Stomach (tissue), 9 donors: ENCODE results near the gene RRAGD. TPM values are rescaled to one million over a fixed set of nuclear protein-coding genes. Genes with fewer than 3 reads are reported as not detected.

ENCODE experiments used
- DNase-seq, 2 donors: peaks; one replicate each; pipeline versions ENCODE4 v3.0.0 to v3.0.0-alpha.2; 2013 to 2019
- H3K27ac ChIP-seq, 5 donors: fragments of 200-600 bp in 4 of 5; sonication (generic) in 4 of 5; one replicate each; pipeline ENCODE4 v1.5.1; 2013 to 2019; ENCODE audit warnings: mild to moderate bottlenecking in 1 of 5, moderate library complexity in 1 of 5
- H3K27me3 ChIP-seq, 3 donors: fragments of 200-600 bp; sonication (generic); one replicate each; pipeline ENCODE4 v1.5.1; 2017 to 2019; ENCODE audit warnings: mixed run types in 1 of 3
- H3K36me3 ChIP-seq, 4 donors: fragments of 200-600 bp; sonication (generic); 1 replicate in 3 of 4; 2 replicates in 1 of 4; pipeline ENCODE4 v1.5.1; 2016 to 2019
- H3K4me1 ChIP-seq, 4 donors: fragments of 200-600 bp; sonication (generic); one replicate each; pipeline ENCODE4 v1.5.1; 2016 to 2019
- H3K4me3 ChIP-seq, 4 donors: fragments of 200-600 bp; sonication (generic) in 3 of 4; one replicate each; pipeline ENCODE4 v1.5.1; 2016 to 2019; ENCODE audit warnings: mild to moderate bottlenecking in 1 of 4
- H3K9me3 ChIP-seq, 4 donors: fragments of 200-600 bp; sonication (generic); one replicate each; pipeline ENCODE4 v1.5.1; 2016 to 2019
- CTCF ChIP-seq, 7 experiments: fragments of 450-650 bp in 4 of 7; fragments of 200-600 bp in 3 of 7; sonication (generic) in 3 of 7; IDR thresholded peaks; one replicate each; pipeline ENCODE4 v1.5.1; 2016 to 2019; ENCODE audit warnings: antibody characterized with exemption in 7 of 7, control low read depth in 2 of 7, mild to moderate bottlenecking in 1 of 7
- EP300 ChIP-seq: sonication (generic); formaldehyde crosslinking; IDR thresholded peaks from one replicate; pipeline ENCODE4 v1.6.1; 2017; ENCODE audit warnings: antibody characterized with exemption
- POLR2A ChIP-seq, 4 donors: fragments of 450-650 bp; IDR thresholded peaks; one replicate each; pipeline ENCODE4 v1.6.1; 2016; ENCODE audit warnings: antibody characterized with exemption in 4 of 4, control low read depth in 2 of 4, mild to moderate bottlenecking in 1 of 4, moderate library complexity in 1 of 4
- POLR2AphosphoS5 ChIP-seq, 3 donors: sonication (generic); formaldehyde crosslinking; IDR thresholded peaks; one replicate each; pipeline ENCODE4 v1.6.1; 2016; ENCODE audit warnings: antibody characterized with exemption in 3 of 3
- WGBS, 5 donors: extraction: QIAGEN DNeasy Blood & Tissue Kit in 3 of 5; methylation state at CpG; one replicate each; pipeline versions ENCODE4 v1.1.5 to v1.1.7; 2013 to 2018; 5-methylcytosine and 5-hydroxymethylcytosine counted together
- intact Hi-C: fragments of 100-400 bp; cut with DNase I; formaldehyde crosslinking; loops from one replicate; pipeline ENCODE4 v1.15.1; 2023; ENCODE audit warnings: low total_unique reads
- polyA plus RNA-seq, 3 donors: library from polyadenylated mRNA; stranded (reverse); fragments of 200-250 nt; gene quantifications; one replicate each; pipeline ENCODE4 v1.2.3, GENCODE V29; 2013
- total RNA-seq, 5 donors: library from RNA; depleted of rRNA; stranded (reverse); fragments of >200 nt; gene quantifications; one replicate each; pipeline versions ENCODE4 v1.1.0 to v1.2.3, GENCODE V29; 2014 to 2016
- donor health status: healthy with polysubstance abuse.
- donor health status: Bipolar disorder and iron deficiency.
- donor health status: healthy.

Gene RRAGD
- total and polyA plus RNA-seq, 8 donors, result 1.7 to 45.1 (median 4.4) TPM

GRCh38 chr6:89432875-89433251 lies 20.8 kb upstream of the RRAGD start, which contains the start of gene ANKRD6:
Gene ANKRD6 (plus strand): TSS chr6:89433152. CDS start chr6:89566977, 133,825 bp downstream.
- intact Hi-C loops, result loop anchor here (5.0 kb wide), 1 partner anchor 179 kb away; no protein-coding TSS in a partner anchor
- peak within 1 kb of the TSS in 2 of 5 donors; percentile 54 to 73 for H3K27ac ChIP-seq
- H3K36me3 ChIP-seq, result no peaks in the 10 kb centered on the region
- no peaks in the 10 kb centered on the region for H3K27me3 ChIP-seq
- H3K4me3 ChIP-seq, result peak within 1 kb of the TSS; percentile 88 to 93 (median 90)
- peak; percentile 89 to 92 for DNase-seq
- H3K9me3 ChIP-seq, result no peaks in the 10 kb centered on the region
- TF ChIP-seq POLR2A (IDR thresholded peaks at IDR 0.05) (no peak), EP300 (no peak), CTCF (IDR thresholded peaks at IDR 0.05) (peak in 5 of 7 experiments; percentile 56 to 98 (median 79)), POLR2AphosphoS5 (IDR thresholded peaks at IDR 0.05) (peak in 1 of 3 donors; percentile 18)
- WGBS, 5 donors, result 0 to 1% (median 0%) methylated on average over 6 to 38 of the region's 38 CpGs
- peaks cover 5 to 19% (median 17%) of the 10 kb centered on the region in 4 donors for H3K4me1 ChIP-seq

- peak in 1 of 2 donors; percentile 22 for DNase-seq
- Histone ChIP-seq H3K9me3 (no peaks in the 10 kb centered on the region), H3K36me3 (no peaks in the 10 kb centered on the region), H3K4me1 (peaks cover 5 to 18% (median 15%) of the 10 kb centered on the region in 4 donors), H3K4me3 (no peak overlapping the region), H3K27ac (no peak overlapping the region), H3K27me3 (no peaks in the 10 kb centered on the region)
- intact Hi-C loops, result loop anchor here (5.0 kb wide), 1 partner anchor 182 kb away; no protein-coding TSS in a partner anchor
- 38 to 45% (median 40%) methylated on average over 7 of the region's 7 CpGs for WGBS, 5 donors
- TF ChIP-seq POLR2A (IDR thresholded peaks at IDR 0.05), result no peak
These were observed 18.3 kb upstream of the RRAGD start for GRCh38 chr6:89430201-89430962.

- Histone ChIP-seq H3K4me3 (no peak overlapping the region), H3K27me3 (peaks cover 0 to 11% (median 0%) of the 10 kb centered on the region in 3 donors), H3K36me3 (no peaks in the 10 kb centered on the region), H3K4me1 (peaks cover 0 to 13% (median 12%) of the 10 kb centered on the region in 4 donors), H3K9me3 (no peaks in the 10 kb centered on the region), H3K27ac (no peak overlapping the region)
- intact Hi-C loops, result no loop called here
- TF ChIP-seq EP300 (no peak), CTCF (IDR thresholded peaks at IDR 0.05) (no peak), POLR2A (IDR thresholded peaks at IDR 0.05) (no peak), POLR2AphosphoS5 (IDR thresholded peaks at IDR 0.05) (no peak)
- 89 to 96% (median 94%) methylated on average over 1 of the region's 1 CpG for WGBS, 5 donors
- DNase-seq, result no peak
These were observed 4.7 kb upstream of the RRAGD start for GRCh38 chr6:89416796-89417195.

- WGBS, 5 donors, result 85 to 89% (median 87%) methylated on average over 2 of the region's 2 CpGs
- intact Hi-C loops, result no loop called here
- peaks cover 0 to 19% (median 4%) of the 10 kb centered on the region in 3 donors for H3K27me3 ChIP-seq
These were observed 3.1 kb upstream of the RRAGD start for GRCh38 chr6:89415185-89415584.

More at GRCh38 chr6:89415185-89415584, 3.1 kb upstream of the RRAGD start:
- H3K9me3 ChIP-seq, result no peaks in the 10 kb centered on the region
- H3K36me3 ChIP-seq, result no peaks in the 10 kb centered on the region
- DNase-seq, result no peak
- H3K4me1 ChIP-seq, result peaks cover 0 to 26% (median 21%) of the 10 kb centered on the region in 4 donors
- no peak overlapping the region for H3K4me3 ChIP-seq
- TF ChIP-seq CTCF (IDR thresholded peaks at IDR 0.05), result no peak
- no peak for TF ChIP-seq POLR2A (IDR thresholded peaks at IDR 0.05)
- TF ChIP-seq EP300, result no peak
- TF ChIP-seq POLR2AphosphoS5 (IDR thresholded peaks at IDR 0.05), result no peak
- H3K27ac ChIP-seq, result no peak overlapping the region
